Occipital lobe (tissue), 2 donors: ENCODE measurements around the gene PEX11B. TPM values are rescaled to one million over a fixed set of nuclear protein-coding genes. Genes with fewer than 3 reads are reported as not detected.

ENCODE experiments used
- DNase-seq: peaks from one replicate; lab custom pipeline; 2025; lab: John Stamatoyannopoulos, UW
- total RNA-seq: library from RNA; depleted of rRNA; stranded (reverse); fragments of >200 nt; gene quantifications from one replicate; pipeline ENCODE4 v1.2.3, GENCODE V29; 2014

The PEX11B gene, protein sequence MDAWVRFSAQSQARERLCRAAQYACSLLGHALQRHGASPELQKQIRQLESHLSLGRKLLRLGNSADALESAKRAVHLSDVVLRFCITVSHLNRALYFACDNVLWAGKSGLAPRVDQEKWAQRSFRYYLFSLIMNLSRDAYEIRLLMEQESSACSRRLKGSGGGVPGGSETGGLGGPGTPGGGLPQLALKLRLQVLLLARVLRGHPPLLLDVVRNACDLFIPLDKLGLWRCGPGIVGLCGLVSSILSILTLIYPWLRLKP
- total RNA-seq: 30.9 TPM

DNA sequence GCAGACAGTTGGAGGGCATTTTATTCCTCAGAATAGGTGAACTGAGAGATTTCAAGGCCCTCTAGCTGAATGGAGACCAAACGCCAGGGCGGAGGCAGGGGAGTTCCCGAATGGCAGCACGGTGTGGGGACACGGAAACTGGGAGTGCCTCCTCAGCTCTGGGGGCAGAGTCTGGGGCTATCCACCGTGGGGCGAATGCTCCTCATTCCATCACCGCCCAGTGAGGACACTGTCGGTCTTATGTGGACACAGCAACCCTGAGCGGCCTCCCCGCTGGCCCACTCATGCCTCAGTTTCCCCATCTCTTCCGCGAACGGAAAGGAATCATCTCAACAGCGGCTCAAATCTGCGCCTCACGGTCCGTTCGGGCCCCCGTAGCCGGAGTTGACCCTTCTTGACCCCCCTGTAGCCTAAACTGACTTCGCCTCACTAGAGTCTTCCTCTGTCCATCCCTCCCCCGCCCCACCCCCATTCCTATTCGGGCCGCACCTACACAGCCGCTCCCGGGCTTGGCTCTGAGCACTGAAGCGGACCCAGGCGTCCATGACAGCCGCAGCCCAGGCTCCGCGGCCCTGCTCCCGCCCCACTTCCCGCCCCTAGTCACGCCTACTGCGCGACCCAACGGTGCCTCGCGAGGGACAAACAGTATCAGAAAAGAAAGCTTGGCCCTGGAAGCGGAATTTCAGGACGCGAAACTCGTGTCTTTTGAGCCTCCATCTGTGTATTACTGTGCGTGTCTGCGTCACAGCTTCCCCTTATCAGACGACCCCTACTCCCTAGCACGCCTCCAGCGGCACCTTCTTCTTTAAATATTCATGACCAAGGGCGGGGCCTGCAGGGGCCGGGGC, at the start of gene PEX11B:
TSS of gene PEX11B (minus strand) at position 574 of the 848 bp plus-strand sequence. CDS start at position 545, 29 bp downstream.
- peak; percentile 93 for DNase-seq

DNA sequence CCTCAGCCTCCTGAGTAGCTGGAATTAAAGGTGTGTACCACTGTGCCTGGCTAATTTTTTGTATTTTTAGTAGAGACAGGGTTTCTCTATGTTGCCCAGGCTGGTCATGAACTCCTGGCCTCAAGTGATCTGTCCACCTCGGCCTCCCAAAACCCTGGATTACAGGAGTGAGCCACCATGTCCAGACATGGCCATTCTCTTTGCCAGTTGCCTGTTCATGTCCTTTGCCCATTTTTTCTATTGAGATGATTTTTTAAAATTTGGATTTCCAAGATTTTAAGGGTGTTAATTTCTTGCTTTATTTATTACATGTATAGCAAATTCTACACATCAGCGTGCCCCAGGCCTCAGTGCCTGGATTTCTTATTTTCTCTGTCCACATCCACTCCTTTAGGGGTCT, 48.8 kb upstream of the PEX11B start:
- DNase-seq: no peak

DNA sequence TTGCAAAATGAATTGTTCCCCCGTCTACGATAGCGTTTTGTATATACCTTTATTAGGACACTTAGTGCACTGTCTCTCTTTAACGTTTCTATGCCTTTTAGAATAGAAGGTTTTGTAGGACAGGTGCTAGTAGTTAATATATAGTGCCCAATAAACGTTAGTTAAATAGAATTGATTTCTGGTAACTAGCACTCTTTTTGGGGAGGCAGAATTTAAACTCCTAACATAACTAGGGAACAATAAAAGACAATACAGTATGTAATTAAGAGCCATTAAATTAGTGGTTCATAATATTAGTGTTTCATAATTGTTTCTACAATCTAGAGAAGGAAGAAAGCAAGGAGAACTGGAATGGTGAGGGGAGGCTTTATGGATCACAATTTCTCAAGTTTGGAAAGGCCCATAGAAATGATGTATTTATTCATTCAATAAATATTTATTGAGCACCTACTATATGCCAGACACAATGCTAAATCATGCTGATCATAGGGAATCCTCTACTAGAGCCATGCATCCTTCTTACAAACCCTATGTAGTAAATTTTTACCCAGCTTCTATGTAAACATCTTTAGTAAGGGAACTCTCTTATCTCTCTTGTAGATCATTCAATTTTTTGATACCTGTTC, 46.7 kb upstream of the PEX11B start:
- DNase-seq: no peak

DNA sequence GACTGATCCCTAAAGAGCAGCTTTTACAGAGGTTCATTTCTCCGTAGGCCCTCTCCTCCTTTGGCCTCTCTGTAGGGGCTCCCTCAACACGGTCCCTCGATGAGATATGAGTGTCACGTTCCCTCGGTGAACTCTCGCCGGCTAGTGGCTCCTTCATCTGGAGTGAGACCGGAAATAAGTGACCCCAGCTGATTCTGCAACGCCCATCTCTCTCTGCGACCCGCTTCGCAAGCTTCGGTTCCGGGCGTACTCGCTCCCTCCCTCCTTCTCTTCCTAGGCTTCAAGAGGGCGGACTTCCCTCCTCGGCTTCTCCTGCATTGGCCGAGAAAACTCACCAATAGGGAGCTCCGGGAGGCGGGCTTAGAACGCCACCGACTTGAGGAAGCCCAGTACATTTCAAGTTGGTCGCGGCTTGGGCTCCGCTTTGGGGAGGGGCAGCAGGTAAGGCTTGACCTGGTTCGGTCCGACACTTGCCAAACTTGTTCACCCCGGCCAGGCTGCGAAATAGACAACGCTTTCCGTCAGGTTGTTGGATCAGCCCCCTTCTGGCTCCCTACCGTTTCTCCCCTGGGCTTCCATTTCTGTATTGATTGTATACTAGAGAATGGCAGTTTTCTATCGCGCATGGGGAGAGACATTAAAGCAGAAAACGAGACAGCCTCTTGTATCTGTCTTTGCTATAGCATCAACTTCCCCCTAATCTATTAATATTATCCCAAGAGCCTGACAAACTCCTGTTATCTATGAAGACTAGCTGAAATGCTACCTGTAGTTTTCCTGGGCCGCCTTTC, 46.0 kb upstream of the PEX11B start, which contains the start of the genes ANKRD34A and POLR3GL:
TSS of gene ANKRD34A (minus strand) at position 248 of the 791 bp plus-strand sequence. CDS start 2,816 bp downstream, outside the sequence.
TSS of gene POLR3GL (plus strand) at position 363 of the 791 bp plus-strand sequence. CDS start 10,176 bp downstream, outside the sequence.
- peak; percentile 98 for DNase-seq

DNA sequence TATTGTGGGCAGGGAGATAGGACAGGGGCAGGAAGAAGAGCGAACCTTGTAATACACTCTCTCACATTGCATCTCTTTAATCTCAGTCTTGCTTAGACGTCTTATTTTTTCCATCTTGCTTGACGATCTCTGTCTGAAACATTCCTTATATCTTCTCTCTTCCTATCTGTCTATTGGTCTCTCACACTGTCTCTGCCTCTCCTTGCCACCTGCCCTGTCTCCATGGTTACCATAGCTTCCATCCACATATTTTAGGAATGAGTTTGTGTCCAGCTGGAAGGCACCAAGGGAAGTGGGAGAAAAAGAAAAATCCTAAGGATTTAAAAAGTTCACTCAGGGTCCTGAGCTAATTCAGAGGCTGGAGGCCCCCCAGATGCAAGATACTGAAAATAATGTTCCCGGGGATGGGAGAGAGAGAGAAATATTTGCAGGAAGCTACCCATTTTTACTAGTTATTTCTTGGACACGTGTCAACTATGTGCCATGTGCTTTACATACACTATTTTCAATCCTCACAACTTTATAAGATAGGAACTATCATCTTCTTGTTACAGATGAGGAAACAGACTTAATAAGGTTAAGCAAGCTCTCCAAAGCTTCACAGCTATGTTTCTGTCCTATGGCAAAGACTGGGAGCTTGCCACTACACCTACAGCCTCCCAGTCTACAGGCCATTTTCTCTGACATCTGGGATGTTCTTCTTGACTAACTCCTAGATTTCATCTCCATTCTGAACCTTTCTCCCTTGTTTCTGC, 44.9 kb upstream of the PEX11B start:
- no peak for DNase-seq

DNA sequence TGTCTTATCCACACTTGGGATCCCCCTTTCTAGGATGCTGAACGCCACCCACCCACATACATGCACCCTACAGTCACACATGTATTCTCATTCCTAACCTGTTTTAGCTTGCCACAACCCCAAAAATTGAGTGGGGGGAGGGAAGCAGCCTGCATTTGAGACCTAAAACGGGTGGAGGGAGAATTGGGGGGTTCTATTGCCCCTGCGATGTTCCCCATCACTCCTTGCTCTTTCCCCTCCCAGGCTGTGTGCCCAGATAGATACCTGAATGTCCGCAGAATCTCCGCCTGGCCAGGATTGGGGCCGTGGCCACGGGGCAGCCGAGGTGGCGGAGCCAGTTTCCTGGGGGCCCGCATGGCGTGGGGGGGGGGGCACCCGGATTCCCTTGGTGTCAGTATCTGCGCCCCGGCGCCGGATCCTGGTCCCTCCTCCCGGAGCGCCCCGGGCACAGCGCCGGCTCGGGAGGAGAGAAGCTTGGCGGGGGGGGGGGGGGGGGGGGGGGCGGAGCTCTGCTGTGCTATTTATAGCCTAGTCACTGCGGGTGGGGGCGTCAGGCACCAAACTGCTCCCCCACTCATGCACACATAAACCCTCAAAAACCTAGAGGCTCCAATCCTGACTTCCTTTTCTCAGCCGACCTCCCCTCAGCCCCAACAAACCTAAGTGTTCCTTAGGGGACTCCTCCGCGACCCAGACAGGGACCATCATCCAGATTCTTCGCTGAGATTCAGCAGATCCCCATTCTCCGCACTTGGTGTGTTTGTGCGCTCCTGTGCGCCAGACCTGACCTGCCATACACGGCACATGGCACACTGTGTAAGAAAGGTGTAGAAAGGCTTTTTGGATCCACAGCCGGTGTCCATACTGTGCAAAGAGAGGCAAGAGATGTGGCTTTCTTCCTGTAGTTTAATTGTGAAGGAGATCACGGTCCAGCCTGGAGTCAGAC, 43.9 kb upstream of the PEX11B start:
- DNase-seq: peak; percentile 76

DNA sequence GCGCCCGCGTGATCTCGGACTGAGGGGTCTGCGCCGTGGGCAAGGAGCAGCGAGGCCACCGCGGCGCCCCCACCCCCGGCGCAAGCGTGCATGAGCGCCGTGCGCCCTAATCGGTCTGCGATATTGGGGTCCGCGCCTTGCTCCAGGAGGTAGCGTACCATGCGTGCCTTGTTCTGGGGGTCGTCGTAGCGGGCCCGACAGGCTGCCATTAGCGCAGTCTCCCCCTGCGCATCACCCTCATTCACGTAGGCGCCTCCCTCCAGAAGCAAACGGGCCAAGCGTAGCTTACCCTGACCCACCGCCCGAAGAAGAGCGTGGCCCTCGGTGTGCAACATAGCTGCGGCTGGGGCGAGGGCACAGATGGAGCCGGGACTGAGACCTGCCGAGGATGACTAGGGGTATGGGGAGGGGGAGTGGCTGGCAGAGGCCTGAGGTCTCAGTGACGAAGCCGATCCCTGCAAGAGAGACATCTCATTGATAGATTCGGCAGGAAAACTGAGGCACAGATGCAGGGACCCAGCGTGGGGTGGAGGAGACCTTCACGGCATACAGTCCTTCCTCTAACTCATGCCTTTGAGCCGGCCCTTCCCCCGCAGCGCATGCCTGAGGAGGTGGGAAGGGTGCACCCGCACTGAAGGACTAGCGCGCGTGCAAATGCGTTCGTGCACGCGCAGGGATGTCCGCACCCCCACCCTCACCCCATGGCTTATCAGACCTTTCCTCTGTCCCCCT, 43.1 kb upstream of the PEX11B start:
- DNase-seq: peak; percentile 64

DNA sequence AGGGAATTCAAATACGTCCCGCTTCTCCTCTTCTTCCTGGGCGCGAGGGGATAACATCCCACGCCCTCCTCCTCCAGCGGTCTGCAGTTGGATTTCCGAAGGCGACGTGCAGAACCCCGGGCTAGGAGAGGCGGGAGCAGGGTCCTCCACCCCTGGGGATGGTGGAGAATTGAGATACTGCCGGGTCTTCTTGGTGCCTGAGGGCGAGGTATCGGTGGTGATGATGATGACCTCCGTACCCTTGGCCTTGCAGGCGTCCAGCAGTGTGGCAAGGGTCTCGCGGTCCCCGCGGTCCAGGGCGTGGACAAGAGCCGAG, 42.5 kb upstream of the PEX11B start:
- DNase-seq: no peak

DNA sequence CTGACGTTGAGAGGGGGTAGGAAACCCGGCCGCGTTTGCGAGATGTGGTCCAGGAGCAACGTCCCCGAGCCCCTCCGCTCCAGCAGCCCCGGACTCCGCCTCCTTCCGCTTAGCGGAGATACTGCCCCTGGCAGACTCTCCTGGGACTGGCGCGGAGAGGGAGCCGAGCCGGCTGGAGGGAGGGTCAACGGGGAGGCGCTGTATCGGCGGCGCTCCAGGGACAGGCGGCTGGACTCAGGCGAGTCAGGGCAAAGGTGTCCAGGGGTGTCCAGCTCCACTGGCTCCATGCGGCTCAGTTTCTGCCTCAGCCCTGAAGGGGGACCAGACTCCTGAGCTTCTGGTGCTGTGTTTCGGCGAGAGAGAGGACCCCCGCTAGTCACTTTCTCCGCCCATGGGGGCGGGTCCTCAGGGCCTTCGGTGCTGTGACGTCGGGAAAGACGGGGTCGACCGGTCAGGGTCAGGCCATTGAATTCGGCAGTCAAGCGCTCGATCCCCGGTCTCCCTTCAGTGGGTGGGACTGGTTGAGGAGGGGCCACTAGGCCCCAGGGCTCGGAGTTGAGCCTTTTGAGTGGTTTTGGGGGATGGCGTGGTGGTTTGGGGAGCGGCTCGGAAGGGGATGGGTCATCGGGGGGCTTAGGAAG, 42.1 kb upstream of the PEX11B start:
- DNase-seq: peak; percentile 46

DNA sequence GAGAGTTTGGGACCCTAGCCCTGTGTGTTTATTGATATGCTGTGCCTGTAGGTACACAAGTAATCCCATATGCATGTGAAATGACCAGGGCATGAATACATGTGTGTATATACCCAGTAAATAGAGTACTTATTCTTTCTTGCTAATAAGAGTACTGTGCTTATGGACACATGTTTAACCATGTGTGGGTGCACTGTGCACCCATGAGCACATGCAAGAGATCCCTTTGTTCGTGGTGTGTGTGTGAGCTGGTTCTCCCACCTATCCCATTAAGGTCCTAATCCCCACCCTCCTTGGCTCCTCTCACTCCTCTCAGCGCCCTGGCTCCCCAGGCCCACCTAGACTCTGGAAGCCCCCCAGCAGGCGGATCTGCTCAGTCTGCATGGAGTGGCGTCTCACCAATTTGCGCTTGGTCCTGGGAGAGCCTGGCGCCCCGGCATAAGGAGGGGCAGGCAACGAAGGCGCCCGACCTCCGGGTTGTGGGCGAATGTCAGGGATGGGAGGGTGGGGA, 41.5 kb upstream of the PEX11B start:
- no peak for DNase-seq

DNA sequence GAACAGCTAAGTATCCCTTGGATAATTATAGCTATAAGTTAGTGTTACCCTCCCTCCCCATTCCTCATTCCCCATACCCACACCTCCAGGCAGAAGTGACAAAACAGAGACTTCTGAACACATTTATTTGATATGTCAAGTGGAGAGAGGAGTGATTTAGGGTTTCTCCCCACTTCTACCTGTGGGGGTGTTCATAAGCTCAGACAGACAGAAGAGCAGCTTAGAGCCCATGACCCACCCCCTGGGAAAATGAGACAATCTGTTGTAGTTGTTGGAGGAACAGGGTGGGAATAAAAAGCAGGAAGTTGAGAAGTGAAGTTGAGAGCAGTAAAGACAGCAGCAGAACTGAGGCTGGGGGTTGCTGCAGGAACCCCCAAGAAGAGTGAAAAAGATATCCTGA, 40.8 kb upstream of the PEX11B start:
- no peak for DNase-seq

DNA sequence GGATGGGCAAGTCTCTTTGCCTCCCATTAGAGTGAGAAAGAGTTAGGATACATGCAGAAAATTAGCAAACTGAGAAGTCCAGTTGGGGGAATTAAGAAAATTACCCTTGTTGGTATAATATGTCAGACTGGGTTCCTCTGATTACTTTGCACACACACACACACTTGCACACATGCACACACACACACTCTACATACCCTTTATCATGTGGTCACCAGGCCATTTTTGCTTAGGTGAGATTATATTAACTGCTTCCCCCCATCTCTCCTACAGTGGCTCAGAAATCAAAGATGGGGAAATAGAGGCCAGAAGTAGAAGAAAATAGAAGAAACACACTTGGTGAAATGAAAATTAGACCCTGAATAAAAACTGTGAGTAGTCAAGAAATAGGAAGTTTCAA, 40.2 kb upstream of the PEX11B start:
- DNase-seq: no peak

DNA sequence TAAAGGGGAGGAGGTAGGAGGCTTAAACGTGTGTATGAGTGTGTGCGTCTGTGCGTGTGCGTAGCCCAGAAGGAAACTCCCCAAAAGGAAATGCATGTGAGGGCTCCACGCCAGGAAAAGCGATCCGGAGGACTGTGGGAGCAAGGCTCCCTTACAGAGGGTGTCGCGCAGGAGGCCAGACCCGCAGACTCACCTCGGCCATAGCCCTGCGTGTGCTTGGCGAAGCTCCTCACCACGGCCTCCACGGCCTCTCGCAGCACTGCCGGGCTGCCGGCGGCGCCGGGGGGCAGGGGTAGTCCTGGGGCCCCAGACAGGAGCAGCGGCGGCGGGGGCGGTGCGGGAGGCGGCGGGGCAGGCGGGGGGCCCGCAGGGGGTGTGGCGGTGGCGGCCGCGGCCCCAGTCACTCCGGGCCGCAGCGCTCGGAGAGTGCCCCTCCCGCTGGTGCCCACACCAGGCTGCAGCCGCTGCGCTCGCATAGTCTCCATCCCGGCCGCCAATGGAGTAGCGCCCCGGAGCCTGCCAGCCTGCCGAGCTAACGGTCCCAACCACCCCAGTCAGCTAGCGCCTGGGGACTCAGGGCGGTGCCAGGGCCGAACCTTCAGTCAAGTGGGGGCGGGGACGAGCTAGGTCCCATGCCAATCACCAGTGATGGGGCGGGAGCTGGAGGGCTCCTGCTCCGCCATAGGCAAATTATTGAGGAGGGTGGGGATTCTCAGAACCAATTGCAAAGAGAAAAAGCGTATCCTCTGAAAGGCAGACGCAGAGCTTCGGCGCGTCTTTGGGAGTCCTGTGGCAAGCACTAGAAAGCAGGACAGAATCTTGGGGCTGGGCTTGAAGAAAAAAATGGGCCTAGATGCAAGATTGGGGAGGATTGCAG, 39.2 kb upstream of the PEX11B start, which contains the start of gene LIX1L:
TSS of gene LIX1L (minus strand) at position 575 of the 877 bp plus-strand sequence. CDS start at position 485, 90 bp downstream.
- DNase-seq: peak; percentile 95

DNA sequence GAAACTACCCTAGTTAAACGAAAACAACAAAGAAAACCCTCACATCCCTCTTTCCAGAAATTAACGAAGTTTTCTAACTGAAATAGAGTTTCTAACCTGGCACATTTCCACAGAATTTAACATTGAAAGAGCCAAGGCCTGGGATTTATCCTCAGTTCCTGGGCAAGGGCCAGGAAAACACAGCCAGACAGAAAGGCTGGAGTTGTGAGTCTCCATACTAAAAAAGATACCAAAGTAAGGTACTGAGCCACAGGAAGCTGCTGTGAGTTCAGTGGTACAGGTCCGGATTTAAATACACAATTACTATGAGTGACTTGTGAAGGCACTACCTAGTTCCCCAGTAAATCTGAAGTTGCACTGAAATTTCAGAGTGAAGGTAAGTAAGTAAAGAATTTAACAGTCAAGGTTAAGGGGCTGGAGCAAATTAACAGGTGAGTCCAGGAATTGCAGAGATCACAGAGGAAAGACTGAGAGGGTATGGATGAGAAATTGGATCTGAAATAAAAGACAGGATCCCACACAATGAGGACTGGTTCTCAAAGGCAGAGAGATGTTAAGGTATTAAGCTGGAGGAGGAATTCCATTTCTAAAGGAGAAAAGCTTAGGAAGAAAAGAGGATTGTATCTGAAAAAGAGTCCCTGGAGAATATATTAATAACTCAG, 38.4 kb upstream of the PEX11B start:
- no peak for DNase-seq

DNA sequence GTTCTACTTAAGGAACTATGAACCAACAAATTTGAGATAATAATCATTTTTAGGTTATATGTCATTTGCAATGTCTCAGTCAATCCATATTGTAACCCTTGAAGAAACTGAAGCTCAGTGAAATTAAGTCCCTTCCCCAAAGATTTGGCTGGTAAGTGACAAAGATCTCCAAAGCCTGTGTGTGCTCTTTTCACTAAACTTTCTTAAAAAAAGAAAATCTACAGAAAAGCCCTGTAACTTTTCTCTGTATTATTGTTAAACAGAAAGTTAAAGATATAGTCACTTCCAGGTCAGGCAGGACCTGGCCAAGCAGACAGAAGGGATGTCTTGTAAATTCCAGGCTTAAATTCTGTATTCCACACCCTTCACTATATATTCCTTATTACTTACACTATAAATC, 37.8 kb upstream of the PEX11B start:
- DNase-seq: no peak

DNA sequence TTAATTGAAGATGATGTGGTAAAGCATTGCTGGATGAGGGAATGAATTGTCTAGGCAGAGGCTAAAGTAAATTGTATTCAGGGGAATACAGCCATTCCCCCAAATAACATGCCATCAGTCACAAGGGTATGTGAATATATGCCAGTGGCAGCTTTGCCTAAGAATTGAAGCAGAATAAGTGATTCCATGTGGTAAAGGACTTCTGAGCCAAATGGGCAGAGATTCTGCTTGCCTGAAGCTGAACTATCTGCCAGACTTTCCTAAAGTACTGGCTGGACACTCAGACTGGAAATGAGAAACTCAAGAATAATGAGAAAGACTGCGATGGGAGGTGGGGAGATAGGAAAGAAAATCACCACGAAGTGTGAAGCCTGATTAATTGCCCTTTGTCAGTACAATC, 36.9 kb upstream of the PEX11B start:
- no peak for DNase-seq
